Osteocyte (in vitro differentiated cells): Measurements from ENCODE around the gene CATSPERD. TPM values are rescaled to one million over a fixed set of nuclear protein-coding genes. Genes with fewer than 3 reads are reported as not detected.

Experiments used
- DNase-seq: peaks from one replicate; pipeline ENCODE4 v3.0.0; 2021; ENCODE audit warnings: mixed read lengths; ENCODE audit not compliant: unreplicated experiment; ENCODE audit errors: extremely low spot score
- H3K27ac Mint-ChIP-seq: one replicate; pipeline ENCODE4 v1.8.0; 2021; ENCODE audit warnings: mild to moderate bottlenecking, mixed read lengths; ENCODE audit not compliant: unreplicated experiment
- H3K27me3 Mint-ChIP-seq: one replicate; pipeline ENCODE4 v1.8.0; 2021; ENCODE audit warnings: mixed read lengths; ENCODE audit not compliant: unreplicated experiment
- H3K36me3 Mint-ChIP-seq: one replicate; pipeline ENCODE4 v1.8.0; 2021; ENCODE audit warnings: mixed read lengths; ENCODE audit not compliant: unreplicated experiment
- H3K4me1 Mint-ChIP-seq: one replicate; pipeline ENCODE4 v1.8.0; 2021; ENCODE audit warnings: mixed read lengths; ENCODE audit not compliant: unreplicated experiment
- H3K4me3 Mint-ChIP-seq: one replicate; pipeline ENCODE4 v1.8.0; 2021; ENCODE audit warnings: mild to moderate bottlenecking, moderate library complexity, mixed read lengths; ENCODE audit not compliant: unreplicated experiment
- H3K9me3 Mint-ChIP-seq: one replicate; pipeline ENCODE4 v1.8.0; 2021; ENCODE audit warnings: mixed read lengths; ENCODE audit not compliant: unreplicated experiment
- long read RNA-seq: library from polyadenylated mRNA; unstranded; transcript quantifications from one replicate; pipeline ENCODE4 v2.0.0, GENCODE V29; 2021
- total RNA-seq: library from RNA; stranded (reverse); gene quantifications from 2 replicates; pipeline ENCODE4 v1.2.1, GENCODE V29; 2021
- TF ChIP-seq, protein P1 (sequence below): fragments of 200-600 bp; sonication (generic); IDR thresholded peaks from 2 replicates; pipeline ENCODE4 v1.5.0; 2021; ENCODE audit warnings: antibody characterized with exemption, mild to moderate bottlenecking, moderate library complexity

The CATSPERD gene
- not detected in 2 replicates for total RNA-seq
- long read RNA-seq: 0 reads

DNA sequence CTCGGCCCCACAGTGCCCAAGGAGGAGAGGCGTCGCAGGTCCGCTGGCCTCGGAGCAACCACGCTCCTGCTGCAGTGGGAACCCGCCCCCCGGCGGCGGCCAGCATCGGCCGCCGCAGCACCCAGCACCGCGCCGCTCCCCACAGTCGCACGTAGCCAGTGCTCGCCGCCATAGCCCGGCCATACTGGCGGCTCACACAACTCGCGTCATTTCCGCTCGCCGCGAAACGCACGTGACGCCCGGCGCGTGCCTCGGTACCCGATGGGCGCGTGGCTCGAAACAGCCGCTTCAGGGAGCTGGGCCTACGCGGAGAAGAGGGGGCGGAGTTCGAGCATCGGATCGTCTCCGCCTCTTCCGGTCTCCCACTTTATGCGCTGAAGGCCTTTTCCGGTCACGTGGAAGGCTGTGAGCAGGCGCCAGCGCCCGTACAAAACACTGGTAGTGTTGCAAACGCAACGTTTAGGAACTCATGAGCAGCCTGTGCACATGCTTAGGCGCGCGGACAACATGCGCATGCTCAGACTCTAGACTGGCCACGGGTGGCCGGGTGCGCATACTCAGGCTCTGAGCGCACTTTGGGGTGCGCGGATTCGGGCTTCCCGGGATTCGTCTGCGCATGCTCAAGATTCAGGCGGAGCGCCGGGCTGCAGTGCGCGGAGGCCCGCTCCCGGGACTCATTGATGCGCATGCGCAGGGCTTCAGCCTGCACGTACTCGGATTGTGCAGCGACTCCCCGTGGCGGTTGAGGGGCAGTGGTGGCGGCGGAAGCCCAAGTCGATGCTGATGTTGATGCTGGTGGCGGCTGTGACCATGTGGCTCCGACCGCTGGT lies at the start of gene CATSPERD, which contains the start of gene LONP1:
Gene CATSPERD (plus strand): TSS at position 677 of the 830 bp plus-strand sequence. CDS start 101 bp downstream, at position 778.
Gene LONP1 (minus strand): TSS at position 186 of the 830 bp plus-strand sequence. CDS start 14 bp downstream, at position 172.
- H3K27me3 Mint-ChIP-seq: peaks cover 5% of the 10 kb centered on the region
- H3K4me1 Mint-ChIP-seq: peaks cover 31% of the 10 kb centered on the region
- peak; percentile 99 for DNase-seq
- no peaks in the 10 kb centered on the region for H3K9me3 Mint-ChIP-seq
- H3K4me3 Mint-ChIP-seq: peak within 1 kb of the TSS; percentile 89
- TF ChIP-seq, protein P1, sequence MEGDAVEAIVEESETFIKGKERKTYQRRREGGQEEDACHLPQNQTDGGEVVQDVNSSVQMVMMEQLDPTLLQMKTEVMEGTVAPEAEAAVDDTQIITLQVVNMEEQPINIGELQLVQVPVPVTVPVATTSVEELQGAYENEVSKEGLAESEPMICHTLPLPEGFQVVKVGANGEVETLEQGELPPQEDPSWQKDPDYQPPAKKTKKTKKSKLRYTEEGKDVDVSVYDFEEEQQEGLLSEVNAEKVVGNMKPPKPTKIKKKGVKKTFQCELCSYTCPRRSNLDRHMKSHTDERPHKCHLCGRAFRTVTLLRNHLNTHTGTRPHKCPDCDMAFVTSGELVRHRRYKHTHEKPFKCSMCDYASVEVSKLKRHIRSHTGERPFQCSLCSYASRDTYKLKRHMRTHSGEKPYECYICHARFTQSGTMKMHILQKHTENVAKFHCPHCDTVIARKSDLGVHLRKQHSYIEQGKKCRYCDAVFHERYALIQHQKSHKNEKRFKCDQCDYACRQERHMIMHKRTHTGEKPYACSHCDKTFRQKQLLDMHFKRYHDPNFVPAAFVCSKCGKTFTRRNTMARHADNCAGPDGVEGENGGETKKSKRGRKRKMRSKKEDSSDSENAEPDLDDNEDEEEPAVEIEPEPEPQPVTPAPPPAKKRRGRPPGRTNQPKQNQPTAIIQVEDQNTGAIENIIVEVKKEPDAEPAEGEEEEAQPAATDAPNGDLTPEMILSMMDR: peak; percentile 92
- peak within 1 kb of the TSS; percentile 96 for H3K27ac Mint-ChIP-seq
- H3K36me3 Mint-ChIP-seq: peaks cover 4% of the 10 kb centered on the region

DNA sequence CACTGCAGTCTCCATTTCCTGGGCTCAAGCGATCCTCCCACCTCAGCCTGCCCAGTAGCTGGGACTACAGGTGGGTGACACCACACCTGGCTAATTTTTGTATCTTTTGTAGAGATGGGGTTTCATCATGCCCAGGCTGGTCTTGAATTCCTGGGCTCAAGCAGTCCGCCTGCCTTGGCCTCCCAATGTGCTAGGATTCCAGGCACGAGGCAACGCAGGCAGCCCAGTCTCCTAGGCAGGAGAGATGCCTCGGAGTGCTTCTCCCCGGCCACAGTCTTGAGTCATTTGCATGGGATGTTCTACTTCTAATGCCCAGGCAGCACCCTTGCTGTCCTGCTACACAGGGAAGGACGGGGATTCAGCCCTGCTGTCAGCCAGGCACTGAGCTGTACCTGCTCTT lies 48.8 kb upstream of the CATSPERD start:
- Mint-ChIP-seq H3K27me3 (no peaks in the 10 kb centered on the region), H3K36me3 (peaks cover 16% of the 10 kb centered on the region), H3K4me1 (no peaks in the 10 kb centered on the region), H3K27ac (no peak overlapping the region), H3K4me3 (no peak overlapping the region), H3K9me3 (no peaks in the 10 kb centered on the region)
- TF ChIP-seq, protein P1: no peak
- DNase-seq: no peak

- H3K9me3 Mint-ChIP-seq: no peaks in the 10 kb centered on the region
- H3K27me3 Mint-ChIP-seq: no peaks in the 10 kb centered on the region
- H3K4me3 Mint-ChIP-seq: no peak overlapping the region
- no peak for DNase-seq
- peaks cover 5% of the 10 kb centered on the region for H3K36me3 Mint-ChIP-seq
- TF ChIP-seq, protein P1: no peak
- no peak overlapping the region for H3K27ac Mint-ChIP-seq
- no peaks in the 10 kb centered on the region for H3K4me1 Mint-ChIP-seq
These were observed 47.6 kb upstream of the CATSPERD start for GRCh38 chr19:5672708-5673459.

GRCh38 chr19:5673752-5674151 lies 46.7 kb upstream of the CATSPERD start:
- H3K27me3 Mint-ChIP-seq: no peaks in the 10 kb centered on the region
- peaks cover 5% of the 10 kb centered on the region for H3K36me3 Mint-ChIP-seq
- H3K9me3 Mint-ChIP-seq: no peaks in the 10 kb centered on the region
- no peak for DNase-seq
- no peak overlapping the region for H3K27ac Mint-ChIP-seq
- H3K4me3 Mint-ChIP-seq: no peak overlapping the region
- peaks cover under 1% of the 10 kb centered on the region for H3K4me1 Mint-ChIP-seq
- TF ChIP-seq, protein P1: no peak

DNA sequence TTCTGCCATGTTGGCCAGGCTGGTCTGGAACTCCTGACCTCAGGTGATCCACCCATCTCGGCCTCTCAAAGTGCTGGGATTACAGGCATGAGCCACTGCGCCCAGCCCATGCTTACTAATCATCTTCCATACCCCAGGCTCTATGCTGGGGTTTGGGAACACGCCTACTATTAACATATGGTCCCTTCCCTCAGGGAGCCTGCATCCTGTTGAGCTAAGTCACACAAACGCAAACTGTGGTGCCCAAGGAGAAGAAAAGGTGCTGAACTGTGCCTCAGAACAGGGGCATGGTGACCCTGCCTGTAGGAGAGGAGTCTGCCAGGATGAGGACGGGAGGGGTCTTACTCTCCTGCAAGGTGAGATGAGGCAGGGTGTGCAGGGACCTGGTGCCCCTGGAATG lies 45.7 kb upstream of the CATSPERD start:
- Mint-ChIP-seq H3K27me3 (no peaks in the 10 kb centered on the region), H3K27ac (no peak overlapping the region), H3K4me3 (no peak overlapping the region), H3K36me3 (peaks cover 6% of the 10 kb centered on the region), H3K9me3 (no peaks in the 10 kb centered on the region), H3K4me1 (peaks cover 10% of the 10 kb centered on the region)
- TF ChIP-seq, protein P1: no peak
- DNase-seq: no peak
